ENCODE data around the gene ABCA10. TPM values are rescaled to one million over a fixed set of nuclear protein-coding genes. Genes with fewer than 3 reads are reported as not detected.

ABCA10 gene
- total and polyA plus RNA-seq, 2 of the 13 experiments (the other 11 are each of a cell fraction or from before 2014, with no cell fraction given), result 0.02 to 0.08 TPM

DNA sequence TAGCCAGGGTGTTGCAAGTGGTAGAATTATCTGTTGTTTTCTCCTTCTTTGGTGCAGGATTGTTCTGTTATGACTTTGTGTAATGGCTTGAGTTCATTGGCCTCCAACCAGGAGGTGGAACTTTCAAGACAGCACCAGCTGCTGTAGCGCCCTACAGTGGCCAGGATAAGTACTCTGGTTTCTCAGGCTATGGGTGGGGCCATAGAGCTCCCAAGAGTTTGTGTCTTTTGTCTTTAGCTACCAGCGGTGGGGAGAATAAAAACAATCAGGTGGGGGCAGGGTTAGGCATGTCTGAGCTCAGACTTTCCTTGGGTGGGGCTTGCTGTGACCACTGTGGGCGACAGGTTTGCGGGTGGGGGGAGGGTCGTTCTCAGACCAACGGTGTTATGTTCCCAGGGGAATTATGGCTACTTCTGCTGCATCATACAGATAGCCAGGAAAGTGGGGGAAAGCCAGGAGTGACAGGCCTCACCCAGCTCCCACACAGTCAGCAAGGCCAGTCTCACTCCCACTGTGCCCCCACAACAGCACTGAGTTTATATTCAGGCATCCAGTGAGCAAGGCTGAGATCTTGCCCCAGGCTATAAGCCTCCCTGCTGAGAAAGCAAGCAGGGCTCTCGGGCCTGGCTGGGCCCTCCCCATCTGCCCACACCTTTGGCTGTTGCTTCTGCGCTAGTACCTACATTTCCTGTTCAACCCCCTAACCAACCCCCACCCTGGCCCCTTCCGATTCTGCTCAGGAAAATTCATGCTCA, 15.4 kb downstream of the ABCA10 start:
- Histone ChIP-seq H3K79me2 (ENCODE audit: insufficient read depth, low read length) (no peaks in the 10 kb centered on the region), H4K20me1 (ENCODE audit: insufficient read depth, low read length) (no peaks in the 10 kb centered on the region), H3K27ac (ENCODE audit: extremely low read length, insufficient read depth, low read length) (no peak overlapping the region), H3K9me3 (ENCODE audit: low read length) (no peaks in the 10 kb centered on the region; the same call in 1 of the 2 replicates), H3K4me2 (ENCODE audit: low read depth, low read length) (no peak overlapping the region), H2AFZ (ENCODE audit: low read length) (no peak overlapping the region), H3K9ac (ENCODE audit: insufficient read depth, low read depth, low read length) (no peak overlapping the region), H3K27me3 (ENCODE audit: control insufficient read depth in 1 of 2, insufficient read depth in 2 of 2, low read length in 2 of 2) (no peaks in the 10 kb centered on the region), H3K4me3 (replicated peaks in 1 of 3; ENCODE audit: insufficient read depth in 1 of 3, low read depth in 2 of 3, low read length in 3 of 3) (no peak overlapping the region), H3K4me1 (ENCODE audit: insufficient read depth, low read length) (no peaks in the 10 kb centered on the region), H3K36me3 (replicated peaks in 1 of 2; ENCODE audit: control insufficient read depth in 1 of 2, insufficient read depth in 2 of 2, low read length in 2 of 2) (no peaks in the 10 kb centered on the region)
- in situ Hi-C loops (cut with HindIII; ENCODE audit: extremely low pct_ligation_motif_present, low pct_unique_long_range_greater_than_20kb), result no loop called here
- TF ChIP-seq STAG1 (CRISPR knock-in tag; IDR thresholded peaks at IDR 0.05), result peak; percentile 22; the same call in 1 of the 2 replicates
- TF ChIP-seq MBNL3 (CRISPR knock-in tag; conservative IDR thresholded peaks at IDR 0.05), result no peak
- TF ChIP-seq, protein P1, sequence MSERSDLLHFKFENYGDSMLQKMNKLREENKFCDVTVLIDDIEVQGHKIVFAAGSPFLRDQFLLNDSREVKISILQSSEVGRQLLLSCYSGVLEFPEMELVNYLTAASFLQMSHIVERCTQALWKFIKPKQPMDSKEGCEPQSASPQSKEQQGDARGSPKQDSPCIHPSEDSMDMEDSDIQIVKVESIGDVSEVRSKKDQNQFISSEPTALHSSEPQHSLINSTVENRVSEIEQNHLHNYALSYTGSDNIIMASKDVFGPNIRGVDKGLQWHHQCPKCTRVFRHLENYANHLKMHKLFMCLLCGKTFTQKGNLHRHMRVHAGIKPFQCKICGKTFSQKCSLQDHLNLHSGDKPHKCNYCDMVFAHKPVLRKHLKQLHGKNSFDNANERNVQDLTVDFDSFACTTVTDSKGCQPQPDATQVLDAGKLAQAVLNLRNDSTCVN (CRISPR knock-in tag; IDR thresholded peaks at IDR 0.05; ENCODE audit: borderline replicate concordance), result no peak
- TF ChIP-seq, protein P2, sequence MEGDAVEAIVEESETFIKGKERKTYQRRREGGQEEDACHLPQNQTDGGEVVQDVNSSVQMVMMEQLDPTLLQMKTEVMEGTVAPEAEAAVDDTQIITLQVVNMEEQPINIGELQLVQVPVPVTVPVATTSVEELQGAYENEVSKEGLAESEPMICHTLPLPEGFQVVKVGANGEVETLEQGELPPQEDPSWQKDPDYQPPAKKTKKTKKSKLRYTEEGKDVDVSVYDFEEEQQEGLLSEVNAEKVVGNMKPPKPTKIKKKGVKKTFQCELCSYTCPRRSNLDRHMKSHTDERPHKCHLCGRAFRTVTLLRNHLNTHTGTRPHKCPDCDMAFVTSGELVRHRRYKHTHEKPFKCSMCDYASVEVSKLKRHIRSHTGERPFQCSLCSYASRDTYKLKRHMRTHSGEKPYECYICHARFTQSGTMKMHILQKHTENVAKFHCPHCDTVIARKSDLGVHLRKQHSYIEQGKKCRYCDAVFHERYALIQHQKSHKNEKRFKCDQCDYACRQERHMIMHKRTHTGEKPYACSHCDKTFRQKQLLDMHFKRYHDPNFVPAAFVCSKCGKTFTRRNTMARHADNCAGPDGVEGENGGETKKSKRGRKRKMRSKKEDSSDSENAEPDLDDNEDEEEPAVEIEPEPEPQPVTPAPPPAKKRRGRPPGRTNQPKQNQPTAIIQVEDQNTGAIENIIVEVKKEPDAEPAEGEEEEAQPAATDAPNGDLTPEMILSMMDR (CRISPR knock-in tag; IDR thresholded peaks at IDR 0.05), result peak; percentile 28; the same call in 1 of the 2 replicates
- TF ChIP-seq, protein P3, sequence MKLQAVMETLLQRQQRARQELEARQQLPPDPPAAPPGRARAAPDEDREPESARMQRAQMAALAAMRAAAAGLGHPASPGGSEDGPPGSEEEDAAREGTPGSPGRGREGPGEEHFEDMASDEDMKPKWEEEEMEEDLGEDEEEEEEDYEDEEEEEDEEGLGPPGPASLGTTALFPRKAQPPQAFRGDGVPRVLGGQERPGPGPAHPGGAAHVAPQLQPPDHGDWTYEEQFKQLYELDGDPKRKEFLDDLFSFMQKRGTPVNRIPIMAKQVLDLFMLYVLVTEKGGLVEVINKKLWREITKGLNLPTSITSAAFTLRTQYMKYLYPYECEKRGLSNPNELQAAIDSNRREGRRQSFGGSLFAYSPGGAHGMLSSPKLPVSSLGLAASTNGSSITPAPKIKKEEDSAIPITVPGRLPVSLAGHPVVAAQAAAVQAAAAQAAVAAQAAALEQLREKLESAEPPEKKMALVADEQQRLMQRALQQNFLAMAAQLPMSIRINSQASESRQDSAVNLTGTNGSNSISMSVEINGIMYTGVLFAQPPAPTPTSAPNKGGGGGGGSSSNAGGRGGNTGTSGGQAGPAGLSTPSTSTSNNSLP (IDR thresholded peaks at IDR 0.05; ENCODE audit: low read depth, low read length), result no peak
- POLR2A ChIA-PET, result interaction anchor here (0.6 kb wide), 1 partner anchor 439 kb away, joined by 3 read pairs; no protein-coding TSS in a partner anchor
- CTCF ChIA-PET (ENCODE audit: low intra/inter-chr PET ratio, low total read pairs), result no interaction called here
- no TSS peak for BruUV-seq (replicated peaks)
- DNase-seq (ENCODE audit: low spot score), result no peak
- no peak for FAIRE-seq
- 57% methylated on average over 9 of the region's 9 CpGs for WGBS (ENCODE audit: low lambda C conversion rate)
- intact Hi-C loops (cut with micrococcal nuclease; ENCODE audit: unreplicated experiment), result no loop called here
- no peak; the same call in 2 of the 3 replicates for ATAC-seq
